Motor neuron (in vitro differentiated cells): ENCODE data around the gene IGDCC3. TPM values are rescaled to one million over a fixed set of nuclear protein-coding genes. Genes with fewer than 3 reads are reported as not detected.
A peak's percentile ranks its signal among the peaks of the same experiment; 100 is the strongest.

Source experiments
- ATAC-seq, 8 experiments: fragments of 200-7000 bp; cut with Tn5 transposase; replicated peaks in 6 of 8; 2 replicates each; pipeline ENCODE4 v1.8.0; 2021; ENCODE audit warnings: mild to moderate bottlenecking in 8 of 8, moderate library complexity in 8 of 8
- H3K27ac ChIP-seq, 2 donors: fragments of 250-450 bp; sonication (Bioruptor Pico); 2 replicates each; pipeline ENCODE4 v1.9.0; 2021; ENCODE audit warnings: antibody characterized with exemption in 2 of 2, mild to moderate bottlenecking in 2 of 2, moderate library complexity in 1 of 2
- H3K4me1 ChIP-seq, 2 donors: fragments of 250-450 bp; sonication (Bioruptor Pico); replicated peaks in 1 of 2; 2 replicates each; pipeline ENCODE4 v1.6.1; 2021; ENCODE audit warnings: antibody characterized with exemption in 2 of 2, mild to moderate bottlenecking in 2 of 2, moderate library complexity in 1 of 2
- H3K4me3 ChIP-seq, 5 donors: fragments of 250-450 bp; sonication (Bioruptor Pico); 2 replicates each; pipeline ENCODE4 v1.9.0; 2021; ENCODE audit warnings: antibody characterized with exemption in 5 of 5, mild to moderate bottlenecking in 5 of 5, moderate library complexity in 4 of 5
- WGBS, 10 experiments: fragments of 450-650 bp; shearing (Covaris generic); methylation state at CpG; one replicate each; pipeline ENCODE4 v1.0.0; 2022; 5-methylcytosine and 5-hydroxymethylcytosine counted together
- in situ Hi-C, 9 experiments: fragments of 400-800 bp; cut with MboI; loops; one replicate each; pipeline ENCODE4 v1.15.0; 2021; ENCODE audit warnings: low sequenced_read_pairs in 9 of 9, low pct_unique_long_range_greater_than_20kb in 2 of 9; ENCODE audit not compliant: unreplicated experiment in 9 of 9
- total RNA-seq, 8 experiments: library from RNA; unstranded; fragments of 300-600 nt; gene quantifications; 2 replicates each; pipeline versions ENCODE4 v1.2.3 to v1.2.4, GENCODE V29; 2022

The IGDCC3 gene
- total RNA-seq, 8 experiments from 2014 or later, result 0.15 to 189 (median 10.9) TPM

- Histone ChIP-seq H3K4me1 (peaks cover 8 to 10% of the 10 kb centered on the region in 2 donors), H3K27ac (no peak overlapping the region), H3K4me3 (no peak overlapping the region)
- 87 to 100% (median 92%) methylated on average over 1 to 9 of the region's 24 CpGs; no CpG with 5 or more reads in 6 of the 10 experiments for WGBS, 10 experiments
- in situ Hi-C loops, result no loop called here
- ATAC-seq, result no peak
Measured at GRCh38 chr15:65302061-65302460, 75.7 kb downstream of the IGDCC3 start.

- 60 to 100% (median 100%) methylated on average over 1 to 3 of the region's 36 CpGs; no CpG with 5 or more reads in 7 of the 10 experiments for WGBS, 10 experiments
- no peak overlapping the region for H3K4me3 ChIP-seq
- H3K4me1 ChIP-seq, result peaks cover 14% of the 10 kb centered on the region in 2 donors
- no peak overlapping the region for H3K27ac ChIP-seq
- ATAC-seq, result no peak
- in situ Hi-C loops, result no loop called here
Measured at GRCh38 chr15:65300924-65301441, 76.8 kb downstream of the IGDCC3 start.

- no peak overlapping the region for H3K4me3 ChIP-seq
- in situ Hi-C loops, result loop anchor here in 5 of 9 experiments (10.0 to 25.0 kb wide), 3 partner anchors 111 to 261 kb away; partner anchors contain the start of genes CLPX (in 5 of the 5), MTFMT (in 1 of the 5) and SLC51B (in 1 of the 5)
- WGBS, 10 experiments, result 61 to 100% (median 89%) methylated on average over 1 to 11 of the region's 11 CpGs
- H3K27ac ChIP-seq, result no peak overlapping the region
- peaks cover 16 to 19% of the 10 kb centered on the region in 2 donors for H3K4me1 ChIP-seq
- no peak for ATAC-seq
Measured at GRCh38 chr15:65298731-65299130, 79.1 kb downstream of the IGDCC3 start.

- Histone ChIP-seq H3K4me1 (peaks cover 10 to 13% of the 10 kb centered on the region in 2 donors), H3K4me3 (no peak overlapping the region), H3K27ac (no peak overlapping the region)
- ATAC-seq, result no peak
- WGBS, 10 experiments, result 0 to 100% (median 60%) methylated on average over 1 of the region's 1 CpG; no CpG with 5 or more reads in 3 of the 10 experiments
- in situ Hi-C loops, result loop anchor here in 5 of 9 experiments (10.0 to 25.0 kb wide), 3 partner anchors 106 to 256 kb away; partner anchors contain the start of genes CLPX (in 5 of the 5), MTFMT (in 1 of the 5) and SLC51B (in 1 of the 5)
Measured at GRCh38 chr15:65292938-65293518, 84.8 kb downstream of the IGDCC3 start.

GRCh38 chr15:65290228-65290627 is 87.6 kb downstream of the IGDCC3 start:
- no peak overlapping the region for H3K4me3 ChIP-seq
- no peak overlapping the region for H3K27ac ChIP-seq
- in situ Hi-C loops, result loop anchor here in 5 of 9 experiments (10.0 to 25.0 kb wide), 3 partner anchors 103 to 253 kb away; partner anchors contain the start of genes CLPX (in 5 of the 5), MTFMT (in 1 of the 5) and SLC51B (in 1 of the 5)
- peaks cover 13% of the 10 kb centered on the region in 2 donors for H3K4me1 ChIP-seq
- no peak for ATAC-seq
- WGBS, 10 experiments, result 14 to 100% (median 88%) methylated on average over 1 to 6 of the region's 7 CpGs; no CpG with 5 or more reads in 2 of the 10 experiments

- in situ Hi-C loops, result loop anchor here in 5 of 9 experiments (25.0 kb wide), 2 partner anchors 102 to 252 kb away; partner anchors contain the start of genes CLPX (in 4 of the 5), MTFMT (in 1 of the 5) and SLC51B (in 1 of the 5)
- Histone ChIP-seq H3K27ac (no peak overlapping the region), H3K4me3 (no peak overlapping the region), H3K4me1 (peaks cover 19 to 20% of the 10 kb centered on the region in 2 donors)
- ATAC-seq, result no peak
- 46 to 100% (median 89%) methylated on average over 1 to 6 of the region's 7 CpGs for WGBS, 10 experiments
Measured at GRCh38 chr15:65289261-65289854, 88.4 kb downstream of the IGDCC3 start.

- in situ Hi-C loops, result loop anchor here in 5 of 9 experiments (25.0 kb wide), 2 partner anchors 100 to 250 kb away; partner anchors contain the start of genes CLPX (in 4 of the 5), MTFMT (in 1 of the 5) and SLC51B (in 1 of the 5)
- Histone ChIP-seq H3K4me1 (peaks cover 19 to 20% of the 10 kb centered on the region in 2 donors), H3K27ac (peak overlapping the region; percentile 66 to 76), H3K4me3 (no peak overlapping the region)
- ATAC-seq, result peak in 1 of 8 experiments; percentile 6
- whole genome bisulfite sequencing, 10 experiments, result 80 to 100% (median 93%) methylated on average over 1 to 2 of the region's 3 CpGs; no CpG with 5 or more reads in 6 of the 10 experiments
Measured at GRCh38 chr15:65287520-65287855, 90.3 kb downstream of the IGDCC3 start.

GRCh38 chr15:65286704-65287519 is 90.9 kb downstream of the IGDCC3 start, which contains the start of gene PARP16:
Gene PARP16, minus strand, starts transcription at chr15:65286883. Its CDS starts 457 bp downstream, at chr15:65286426.
- in situ Hi-C loops, result loop anchor here in 5 of 9 experiments (25.0 kb wide), 2 partner anchors 100 to 250 kb away; partner anchors contain the start of genes CLPX (in 4 of the 5), MTFMT (in 1 of the 5) and SLC51B (in 1 of the 5)
- peak; percentile 88 to 96 (median 90) for ATAC-seq
- peak within 1 kb of the TSS; percentile 87 to 95 for H3K27ac ChIP-seq
- WGBS, 10 experiments, result 0 to 90% (median 36%) methylated on average over 1 to 2 of the region's 62 CpGs; no CpG with 5 or more reads in 6 of the 10 experiments
- H3K4me3 ChIP-seq, result peak within 1 kb of the TSS; percentile 36 to 64 (median 53)
- peaks cover 19 to 20% of the 10 kb centered on the region in 2 donors for H3K4me1 ChIP-seq

- Histone ChIP-seq H3K4me1 (peaks cover 19 to 20% of the 10 kb centered on the region in 2 donors), H3K4me3 (peak overlapping the region; percentile 36 to 64 (median 53)), H3K27ac (peak overlapping the region; percentile 87 to 95)
- ATAC-seq, result peak in 5 of 8 experiments; percentile 0 to 60 (median 41)
- in situ Hi-C loops, result loop anchor here in 5 of 9 experiments (25.0 kb wide), 2 partner anchors 99 to 249 kb away; partner anchors contain the start of genes CLPX (in 4 of the 5), MTFMT (in 1 of the 5) and SLC51B (in 1 of the 5)
- WGBS, 10 experiments, result 0 to 4% (median 0%) methylated on average over 1 to 5 of the region's 52 CpGs; no CpG with 5 or more reads in 5 of the 10 experiments
Measured at GRCh38 chr15:65286069-65286703, 91.6 kb downstream of the IGDCC3 start.

GRCh38 chr15:65285291-65286068 is 92.3 kb downstream of the IGDCC3 start:
- ATAC-seq, result peak in 1 of 8 experiments; percentile 0
- WGBS, 10 experiments, result 29 to 100% (median 57%) methylated on average over 1 to 10 of the region's 10 CpGs
- in situ Hi-C loops, result loop anchor here in 5 of 9 experiments (25.0 kb wide), 2 partner anchors 98 to 248 kb away; partner anchors contain the start of genes CLPX (in 4 of the 5), MTFMT (in 1 of the 5) and SLC51B (in 1 of the 5)
- H3K4me1 ChIP-seq, result peaks cover 19 to 20% of the 10 kb centered on the region in 2 donors
- H3K27ac ChIP-seq, result peak overlapping the region; percentile 87 to 95
- H3K4me3 ChIP-seq, result peak overlapping the region; percentile 36 to 64 (median 53)

- in situ Hi-C loops, result loop anchor here in 7 of 9 experiments (10.0 to 25.0 kb wide), 3 partner anchors 84 to 241 kb away; partner anchors contain the start of genes CLPX (in 4 of the 7), MTFMT (in 1 of the 7) and SLC51B (in 1 of the 7)
- WGBS, 10 experiments, result no CpG with 5 or more reads among the region's 1 CpG
- Histone ChIP-seq H3K4me3 (no peak overlapping the region), H3K4me1 (no peaks in the 10 kb centered on the region), H3K27ac (no peak overlapping the region)
- no peak for ATAC-seq
Measured at GRCh38 chr15:65278480-65278879, 99.3 kb downstream of the IGDCC3 start.
